Islet of Langerhans (tissue), 1 donor: ENCODE results near the gene TAB2.

Experiments used
- FAIRE-seq: peaks from one replicate; lab custom pipeline; 2011; peaks lifted over from hg19 to GRCh38; lab: Jason Lieb, UNC

The TAB2 gene

DNA sequence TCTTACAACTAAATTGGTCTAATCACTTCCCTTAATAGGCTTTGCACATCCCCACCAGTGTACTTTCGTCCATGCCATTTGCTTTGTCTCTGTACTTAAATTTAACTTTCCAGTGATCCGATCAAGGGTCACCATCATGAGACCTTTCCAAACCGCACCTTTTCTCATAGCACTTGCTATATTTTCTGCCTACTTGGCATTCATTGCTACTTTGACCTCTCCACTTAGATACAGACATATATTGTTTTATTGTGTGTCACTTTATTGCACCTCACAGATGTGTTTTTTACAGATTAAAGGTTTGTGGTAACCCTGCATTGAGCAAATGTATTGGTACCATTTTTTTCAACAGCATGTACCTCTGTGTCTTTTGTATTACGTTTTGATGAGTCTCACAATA lies 97.3 kb downstream of the TAB2 start:
- FAIRE-seq: no peak

- no peak for FAIRE-seq
These were observed 102.3 kb downstream of the TAB2 start for GRCh38 chr6:149419696-149420404.

GRCh38 chr6:149421132-149421531 lies 103.6 kb downstream of the TAB2 start:
- no peak for FAIRE-seq

GRCh38 chr6:149422581-149422980 lies 105.1 kb downstream of the TAB2 start:
- no peak for FAIRE-seq

DNA sequence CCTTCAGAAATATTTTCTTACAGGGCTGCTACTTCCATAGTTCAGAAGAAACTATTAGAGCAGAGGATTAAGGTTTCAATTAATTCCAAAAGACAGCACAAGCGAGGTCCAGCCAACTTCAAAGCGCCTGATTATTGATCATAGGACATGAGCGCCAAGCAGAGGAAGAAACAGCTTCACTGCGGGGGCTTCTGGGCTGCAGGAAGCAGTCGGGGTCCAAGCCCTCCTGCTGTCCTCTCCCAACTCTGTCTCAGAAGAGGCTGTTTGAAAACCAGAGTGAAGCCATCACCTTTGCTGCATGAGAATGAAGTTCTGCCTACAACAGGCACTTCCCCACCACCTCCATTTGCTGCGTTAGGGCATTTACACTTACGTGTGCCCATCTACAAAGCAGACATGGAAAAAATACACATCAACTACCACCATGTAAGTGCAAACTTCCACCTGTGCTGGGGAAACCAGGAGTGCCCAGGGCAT lies 106.5 kb downstream of the TAB2 start:
- no peak for FAIRE-seq

GRCh38 chr6:149425224-149425623 lies 107.7 kb downstream of the TAB2 start:
- FAIRE-seq: no peak

- no peak for FAIRE-seq
These were observed 108.2 kb downstream of the TAB2 start for GRCh38 chr6:149425754-149426153.

DNA sequence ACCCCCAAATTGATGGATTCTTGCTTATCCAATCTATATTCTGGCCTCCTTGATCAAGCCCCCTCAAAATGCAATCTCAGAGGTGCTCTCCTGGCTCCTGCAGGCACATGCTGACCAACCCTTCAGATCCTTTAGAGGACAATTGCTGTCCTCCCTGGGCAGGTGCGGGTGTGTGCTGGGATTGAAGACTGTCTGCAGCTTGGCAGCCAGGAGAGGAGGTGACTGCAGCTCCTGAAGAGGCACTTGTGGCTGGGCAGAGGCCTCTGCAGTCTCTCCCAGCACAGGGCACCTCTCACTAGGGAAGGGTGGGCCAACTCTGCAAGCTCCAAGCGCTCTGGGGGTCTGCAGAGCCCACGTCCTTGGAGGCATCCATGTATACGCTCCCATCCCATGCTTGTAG lies 111.1 kb downstream of the TAB2 start:
- no peak for FAIRE-seq

DNA sequence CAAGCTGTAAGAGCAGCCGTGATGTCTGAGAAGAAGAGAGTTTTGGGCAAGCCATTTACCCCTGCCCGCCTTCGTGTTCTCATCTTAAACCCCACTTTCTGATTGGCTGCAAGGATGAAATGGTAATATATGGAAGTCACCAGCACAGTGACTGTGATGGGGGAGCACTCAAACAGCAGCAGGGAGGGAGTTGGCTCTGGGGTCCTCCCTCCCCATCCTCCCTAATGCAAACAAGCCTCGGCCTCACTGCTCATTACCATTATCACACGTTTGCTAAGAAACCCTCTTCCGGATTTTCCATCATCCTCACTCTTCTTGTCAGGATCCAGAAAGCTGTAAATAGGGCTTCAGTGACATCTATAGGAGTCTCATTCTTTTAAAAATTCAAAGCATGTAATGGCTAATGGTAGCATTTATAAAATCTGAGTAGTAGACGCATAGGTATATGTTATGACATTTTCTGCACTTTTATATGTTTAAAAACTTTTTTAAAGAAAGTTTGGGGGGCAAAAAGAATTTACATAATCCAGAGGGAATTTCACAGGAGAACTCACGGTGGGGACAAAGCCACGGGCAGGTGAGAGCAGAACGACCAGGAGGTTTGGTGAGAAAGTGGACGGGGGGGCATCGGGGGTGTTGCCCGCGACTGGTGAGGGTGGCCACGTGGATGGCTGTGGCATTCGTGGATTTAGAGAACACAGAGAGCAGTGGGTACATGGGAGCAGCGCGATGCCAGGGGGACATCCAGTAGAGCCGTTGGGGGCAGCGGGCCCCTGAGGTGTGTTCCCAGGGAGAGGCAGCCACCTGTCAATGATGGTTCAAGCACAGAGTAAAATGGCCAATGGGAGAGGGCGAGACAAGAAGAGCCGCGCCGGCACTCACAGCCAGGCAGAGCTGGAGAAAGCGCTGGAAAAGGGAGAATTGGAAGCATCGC lies 112.2 kb downstream of the TAB2 start:
- FAIRE-seq: no peak

DNA sequence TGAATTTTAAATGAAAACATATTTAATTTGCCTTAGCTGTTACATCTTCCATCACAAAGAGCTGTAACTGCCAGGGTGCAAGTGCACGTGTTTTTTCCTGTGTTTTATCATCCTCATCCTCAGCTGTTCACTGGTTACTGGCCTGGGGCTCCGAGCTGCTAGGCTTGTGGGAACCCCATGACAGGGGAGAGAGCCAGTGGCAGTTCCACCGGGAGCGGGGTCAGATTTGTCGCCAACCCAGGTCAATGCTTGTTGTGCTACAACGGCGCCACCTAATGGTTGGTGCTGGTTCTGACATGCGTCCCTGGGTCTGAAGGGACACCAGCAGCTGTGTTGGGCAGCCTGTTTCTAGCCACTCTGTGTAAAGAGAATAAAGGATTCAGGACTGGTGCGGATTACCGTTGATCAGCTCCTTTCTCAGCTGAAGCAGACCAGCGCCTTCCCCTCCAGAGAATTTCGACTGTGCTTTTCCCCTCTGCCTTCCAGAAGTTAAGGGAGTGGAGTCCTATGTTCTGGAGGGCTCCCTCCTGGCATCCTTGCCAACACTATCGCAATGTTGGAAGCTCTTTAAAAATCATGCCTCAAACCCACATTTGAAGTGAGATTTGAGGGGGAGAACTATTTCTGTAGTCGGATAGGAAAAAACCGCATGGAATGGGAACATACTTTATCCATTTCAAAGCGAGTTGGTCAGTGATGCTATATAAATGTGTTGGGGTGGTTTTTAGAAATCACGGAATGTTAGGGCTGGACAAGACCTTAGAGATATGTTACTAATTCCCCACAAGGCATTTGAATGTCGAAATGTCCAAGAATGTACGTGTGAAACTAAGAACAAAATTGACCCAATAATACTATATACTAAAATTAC lies 114.6 kb downstream of the TAB2 start:
- FAIRE-seq: no peak

DNA sequence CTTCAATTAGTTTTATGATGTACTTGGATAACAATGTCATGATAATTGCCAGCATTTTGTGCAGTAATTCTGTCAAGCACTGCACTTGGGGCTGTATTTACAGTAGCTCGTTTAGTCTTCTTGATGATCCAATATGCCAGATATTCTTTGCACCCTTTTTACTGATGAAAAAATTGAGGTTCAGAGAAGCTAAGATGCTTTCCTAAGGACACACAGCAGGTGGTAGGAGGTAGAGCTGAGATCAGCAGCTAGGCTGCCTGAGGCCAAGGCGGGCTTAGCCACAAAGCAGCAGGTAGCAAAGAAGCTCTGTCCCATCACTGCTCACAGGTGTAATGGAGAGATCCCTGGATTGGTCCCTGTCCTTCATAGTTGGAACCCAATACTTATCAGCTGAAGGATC lies 115.9 kb downstream of the TAB2 start:
- no peak for FAIRE-seq

DNA sequence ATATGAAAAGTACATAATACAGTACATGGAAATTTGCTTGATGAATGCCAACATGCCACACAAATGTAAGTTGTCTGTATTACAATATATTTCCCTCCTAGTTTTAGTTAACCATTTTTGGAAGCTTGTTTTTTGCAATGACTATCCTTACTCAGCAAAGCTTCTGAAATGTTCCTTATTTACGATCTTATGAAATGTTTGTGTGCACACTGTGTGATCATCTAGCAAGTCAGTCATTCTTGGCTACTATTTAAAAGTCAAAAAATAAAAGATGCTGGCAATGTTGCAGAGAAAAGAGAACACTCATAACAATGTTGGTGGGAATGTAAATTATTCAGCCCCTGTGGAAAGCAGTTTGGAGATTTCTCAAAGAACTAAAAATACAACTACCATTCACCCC lies 116.4 kb downstream of the TAB2 start:
- FAIRE-seq: no peak

- FAIRE-seq: no peak
These were observed 118.5 kb downstream of the TAB2 start for GRCh38 chr6:149435919-149436586.

GRCh38 chr6:149436647-149437046 lies 119.1 kb downstream of the TAB2 start:
- no peak for FAIRE-seq

DNA sequence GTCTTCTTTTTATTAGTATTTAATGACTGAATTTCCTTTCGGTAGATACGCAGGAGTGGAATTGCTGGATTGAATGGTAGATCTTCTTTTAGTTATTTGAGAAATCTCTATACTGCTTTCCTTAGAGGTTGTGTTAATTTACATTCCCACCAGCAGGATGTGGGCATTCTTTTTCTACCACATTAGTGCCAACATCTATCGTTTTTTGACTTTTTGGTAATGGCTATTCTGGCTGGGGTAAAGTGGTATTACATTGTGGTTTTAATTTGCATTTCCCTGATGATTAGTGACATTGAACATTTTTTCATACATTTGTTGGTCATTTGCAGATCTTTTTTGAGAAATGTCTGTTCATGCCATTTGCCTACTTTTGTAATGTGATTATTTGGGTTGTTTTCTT lies 119.7 kb downstream of the TAB2 start:
- no peak for FAIRE-seq

DNA sequence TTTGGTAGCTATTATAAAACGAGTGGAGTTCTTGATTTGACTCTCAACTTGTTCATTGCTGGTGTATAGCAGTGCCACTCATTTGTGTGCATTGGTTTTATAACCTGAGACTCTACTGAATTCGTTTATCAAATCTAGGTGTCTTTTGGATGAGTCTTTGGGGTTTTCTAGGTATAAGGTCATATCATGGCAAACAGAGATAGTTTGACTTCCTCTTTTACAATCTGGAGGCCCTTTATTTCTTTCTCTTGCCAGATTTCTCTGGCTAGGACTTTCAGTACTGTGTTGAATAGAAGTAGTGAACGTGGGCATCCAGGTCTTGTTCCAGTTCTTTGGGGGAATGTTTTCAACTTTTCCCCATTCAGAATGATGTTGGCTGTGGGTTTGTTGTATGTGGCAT lies 121.3 kb downstream of the TAB2 start:
- no peak for FAIRE-seq

- FAIRE-seq: no peak
These were observed 122.1 kb downstream of the TAB2 start for GRCh38 chr6:149439626-149440025.

- no peak for FAIRE-seq
These were observed 123.5 kb downstream of the TAB2 start for GRCh38 chr6:149440735-149441671.

GRCh38 chr6:149441740-149442139 lies 124.2 kb downstream of the TAB2 start:
- no peak for FAIRE-seq

DNA sequence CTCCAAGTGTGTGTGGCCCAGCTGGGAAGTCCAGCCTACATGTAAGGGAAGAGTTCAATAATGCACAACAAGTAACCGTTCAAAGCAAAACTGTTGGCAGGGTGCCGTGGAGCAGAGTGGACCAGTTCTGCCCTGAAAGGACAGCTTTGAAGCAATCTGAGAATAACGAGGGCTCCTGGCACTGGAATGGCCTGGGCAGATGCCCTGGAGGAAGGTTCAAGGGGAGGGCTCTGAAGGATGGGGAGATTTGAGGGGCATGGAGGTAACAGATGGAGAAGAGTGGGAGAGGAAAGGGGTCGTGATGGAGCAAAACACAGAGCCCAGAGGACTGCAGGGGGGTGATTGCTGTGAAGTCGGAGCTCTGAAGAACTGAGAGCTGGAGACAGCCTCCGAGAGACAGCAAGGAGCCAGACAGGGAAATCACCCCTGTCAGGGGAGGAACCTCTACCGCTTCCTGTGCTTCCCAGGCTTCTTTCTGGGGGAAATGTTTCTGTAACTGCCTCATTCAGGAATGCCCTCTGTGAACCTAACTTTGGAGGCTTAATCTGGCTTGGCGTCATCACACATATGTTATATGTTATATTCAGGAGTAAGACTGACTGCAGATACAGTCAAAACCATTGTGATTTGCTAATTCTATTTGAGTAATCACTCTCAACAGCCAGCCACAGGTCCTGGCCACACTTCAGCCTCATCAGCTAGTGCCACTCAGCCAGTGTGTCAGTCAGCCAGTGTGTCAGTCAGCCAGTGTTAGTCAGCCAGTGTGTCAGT lies 126.1 kb downstream of the TAB2 start:
- FAIRE-seq: no peak
